GM21717 (cell line): ENCODE measurements around the gene PITX1.

Experiments
- ATAC-seq: cut with Tn5 transposase; IDR thresholded peaks from one replicate; pipeline ENCODE4 v1.9.1; 2021; ENCODE audit warnings: mild to moderate bottlenecking, moderate library complexity; ENCODE audit not compliant: unreplicated experiment

PITX1 gene

GRCh38 chr5:135042595-135042994 lies 8.6 kb upstream of the PITX1 start:
- ATAC-seq: no peak

GRCh38 chr5:135041726-135042125 lies 7.7 kb upstream of the PITX1 start:
- ATAC-seq: no peak

GRCh38 chr5:135041145-135041587 lies 7.1 kb upstream of the PITX1 start:
- ATAC-seq: no peak

- no peak for ATAC-seq
Observed at GRCh38 chr5:135040333-135041144, 6.5 kb upstream of the PITX1 start.

GRCh38 chr5:135040034-135040332 lies 6.0 kb upstream of the PITX1 start:
- ATAC-seq: no peak

- no peak for ATAC-seq
Observed at GRCh38 chr5:135039271-135040033, 5.4 kb upstream of the PITX1 start.

GRCh38 chr5:135038813-135039270 lies 4.8 kb upstream of the PITX1 start:
- ATAC-seq: no peak

GRCh38 chr5:135038205-135038812 lies 4.3 kb upstream of the PITX1 start:
- ATAC-seq: no peak

GRCh38 chr5:135037519-135038204 lies 3.6 kb upstream of the PITX1 start:
- ATAC-seq: no peak

GRCh38 chr5:135036405-135036804 lies 2.4 kb upstream of the PITX1 start:
- ATAC-seq: no peak

- no peak for ATAC-seq
Observed at GRCh38 chr5:135035678-135036030, 1.6 kb upstream of the PITX1 start.

GRCh38 chr5:135034963-135035677 lies 1.1 kb upstream of the PITX1 start:
- no peak for ATAC-seq

- ATAC-seq: no peak
Observed at GRCh38 chr5:135034236-135034962, 371 bp upstream of the PITX1 start.

- ATAC-seq: no peak
Observed at GRCh38 chr5:135032999-135033861, 798 bp downstream of the PITX1 start.

GRCh38 chr5:135032695-135032998 lies 1.4 kb downstream of the PITX1 start:
- ATAC-seq: no peak

- no peak for ATAC-seq
Observed at GRCh38 chr5:135031813-135032694, 2.0 kb downstream of the PITX1 start.

- no peak for ATAC-seq
Observed at GRCh38 chr5:135030956-135031812, 2.8 kb downstream of the PITX1 start.
